GM12878 (cell line): ENCODE measurements around the gene PLXNA4. TPM values are rescaled to one million over a fixed set of nuclear protein-coding genes. Genes with fewer than 3 reads are reported as not detected.

Experiments used
- ATAC-seq: fragments of 200-7000 bp; cut with Tn5 transposase; 3 replicates; pipeline ENCODE4 v1.9.1; 2020; ENCODE audit warnings: mild to moderate bottlenecking, moderate library complexity
- BruUV-seq: library from RNA; stranded (reverse); fragments of 400-500 nt; replicated peaks from 2 replicates; lab custom pipeline; 2021; lab: Mats Ljungman, UMichigan
- CTCF ChIA-PET: fragments of 300-600 bp; sonication (Branson Sonifier 250); formaldehyde crosslinking; extraction: SDS; loops from one replicate; lab custom pipeline; 2021; ENCODE audit warnings: inconsistent platforms; lab: Yijun Ruan, JAX
- POLR2A ChIA-PET: fragments of 350-600 bp; formaldehyde crosslinking; extraction: SDS; loops from one replicate; lab custom pipeline; 2021; ENCODE audit warnings: inconsistent platforms; lab: Charles Lee
- RAD21 ChIA-PET: fragments of 300-600 bp; sonication (Branson Sonifier 250); formaldehyde crosslinking; loops from one replicate; lab custom pipeline; 2023; ENCODE audit warnings: antibody characterized with exemption; ENCODE audit not compliant: unreplicated experiment; lab: Charles Lee
- SMC1A ChIA-PET: fragments of 300-600 bp; sonication (Branson Sonifier 250); formaldehyde crosslinking; loops from one replicate; lab custom pipeline; 2023; ENCODE audit not compliant: unreplicated experiment, uncharacterized antibody; lab: Charles Lee
- DNase-seq: peaks from one replicate; pipeline ENCODE4 v3.0.0-alpha.2; 2011; ENCODE audit warnings: low read depth, low spot score
- FAIRE-seq: peaks from 3 replicates; lab custom pipeline; 2011; peaks lifted over from hg19 to GRCh38; lab: Jason Lieb, UNC
- H2AFZ ChIP-seq: 2 replicates; pipeline ENCODE4 v1.6.0; 2011; ENCODE audit warnings: low read depth, low read length, control low read depth; ENCODE audit not compliant: control insufficient read depth
- H3K27ac ChIP-seq: 2 replicates; pipeline ENCODE4 v1.5.1; 2011; ENCODE audit warnings: control low read depth; ENCODE audit not compliant: control insufficient read depth, insufficient read depth
- H3K27me3 ChIP-seq, 2 experiments: replicated peaks in 1 of 2; 2 replicates each; pipeline versions ENCODE4 v1.6.0 to v1.6.1; 2011; ENCODE audit warnings: low read length in 1 of 2; ENCODE audit not compliant: control insufficient read depth in 2 of 2, insufficient read depth in 2 of 2
- H3K36me3 ChIP-seq, 2 experiments: 2 replicates each; pipeline ENCODE4 v1.5.1; 2011; ENCODE audit warnings: low read length in 1 of 2; ENCODE audit not compliant: control insufficient read depth in 2 of 2, insufficient read depth in 2 of 2
- H3K4me1 ChIP-seq: 2 replicates; pipeline ENCODE4 v1.6.1; 2011; ENCODE audit warnings: mild to moderate bottlenecking, low read length, moderate library complexity, mixed read lengths; ENCODE audit not compliant: control insufficient read depth, insufficient read depth
- H3K4me2 ChIP-seq: 2 replicates; pipeline ENCODE4 v1.6.0; 2011; ENCODE audit warnings: control low read depth; ENCODE audit not compliant: control insufficient read depth, insufficient read depth
- H3K4me3 ChIP-seq: fragments of 200-600 bp; sonication (generic); 2 replicates; pipeline ENCODE4 v1.5.1; 2016
- H3K79me2 ChIP-seq: 2 replicates; pipeline ENCODE4 v1.6.0; 2011; ENCODE audit warnings: low read length; ENCODE audit not compliant: control insufficient read depth, insufficient read depth
- H3K9ac ChIP-seq: 2 replicates; pipeline ENCODE4 v1.8.0; 2011; ENCODE audit warnings: low read length, control low read depth, mixed read lengths; ENCODE audit not compliant: control insufficient read depth, insufficient read depth
- H3K9me3 ChIP-seq: replicated peaks from 3 replicates; pipeline ENCODE4 v1.5.1; 2011; ENCODE audit warnings: mild to moderate bottlenecking, low read length; ENCODE audit not compliant: control insufficient read depth, insufficient read depth
- H4K20me1 ChIP-seq: 2 replicates; pipeline ENCODE4 v1.6.0; 2011; ENCODE audit not compliant: control insufficient read depth, insufficient read depth
- BHLHE40 ChIP-seq, 2 experiments: fragments of 450-650 bp in 1 of 2; IDR thresholded peaks; 2 replicates each; pipeline ENCODE4 v1.6.1; 2011 to 2017; ENCODE audit warnings: low read depth in 2 of 2, borderline replicate concordance in 1 of 2, improper control_type of control experiment in 1 of 2, low read length in 1 of 2, mild to moderate bottlenecking in 1 of 2
- BRCA1 ChIP-seq: IDR thresholded peaks from 2 replicates; pipeline ENCODE4 v1.6.1; 2011; ENCODE audit warnings: low read depth, low read length, improper control_type of control experiment
- GATAD2B ChIP-seq: fragments of 450-650 bp; conservative IDR thresholded peaks from 2 replicates; pipeline ENCODE4 v1.6.1; 2017; ENCODE audit warnings: low read depth, mild to moderate bottlenecking, moderate library complexity
- HDAC6 ChIP-seq: fragments of 200-600 bp; sonication (generic); IDR thresholded peaks from one replicate; pipeline ENCODE4 v1.8.0; 2017; ENCODE audit warnings: antibody characterized with exemption; ENCODE audit not compliant: unreplicated experiment
- IRF4 ChIP-seq: IDR thresholded peaks from 2 replicates; pipeline ENCODE4 v1.6.1; 2011; ENCODE audit warnings: low read depth, low read length
- KLF5 ChIP-seq: fragments of 450-650 bp; IDR thresholded peaks from 2 replicates; pipeline ENCODE4 v1.6.1; 2014; ENCODE audit warnings: mild to moderate bottlenecking; ENCODE audit not compliant: partially characterized antibody
- NKRF ChIP-seq: fragments of 450-650 bp; conservative IDR thresholded peaks from 2 replicates; pipeline ENCODE4 v1.6.1; 2017; ENCODE audit warnings: mild to moderate bottlenecking, moderate library complexity
- PRDM15 ChIP-seq: fragments of 450-650 bp; formaldehyde crosslinking; IDR thresholded peaks from 2 replicates; pipeline ENCODE4 v1.4.0; 2020; ENCODE audit warnings: mild to moderate bottlenecking, moderate library complexity
- RAD21 ChIP-seq: IDR thresholded peaks from 2 replicates; pipeline ENCODE4 v1.6.1; 2011; ENCODE audit warnings: mild to moderate bottlenecking, low read depth, low read length, moderate library complexity; ENCODE audit not compliant: insufficient read depth
- WGBS: methylation state at CpG from one replicate; pipeline ENCODE4 v1.1.6; 2016; ENCODE audit warnings: low lambda C conversion rate; ENCODE audit not compliant: insufficient replicate concordance, insufficient coverage; ENCODE audit errors: missing lambda C conversion rate; 5-methylcytosine and 5-hydroxymethylcytosine counted together
- in situ Hi-C: fragments of 300-500 bp; cut with MboI; formaldehyde crosslinking; loops from 9 replicates; pipeline ENCODE4 v1.14.3; 2018; ENCODE audit warnings: mixed read lengths
- intact Hi-C: fragments of 100-400 bp; cut with micrococcal nuclease; formaldehyde crosslinking; loops from one replicate; pipeline ENCODE4 v1.14.2; 2022; ENCODE audit not compliant: unreplicated experiment
- polyA plus RNA-seq, 11 experiments: library from polyadenylated mRNA; depleted of rRNA in 4 of 11; unstranded in 6 of 11; stranded (reverse) in 5 of 11; fragments of >200 nt; fragmentation: Nextera tagmentation in 4 of 11; fragmentation: Illumina TruSeq in 1 of 11; extraction: Ambion mirVana in 4 of 11; extraction: Trizol in 1 of 11; gene quantifications; 1 replicate in 1 of 11; 2 replicates in 10 of 11; pipeline versions ENCODE4 v1.2.1 to v1.2.3, GENCODE V29; 2011 to 2016; ENCODE audit warnings: inconsistent platforms in 2 of 11, missing spikeins in 2 of 11, low read depth in 1 of 11
- total RNA-seq, 4 experiments: library from RNA; depleted of rRNA in 3 of 4; stranded (reverse); fragments of >200 nt in 3 of 4; fragmentation: Illumina TruSeq in 1 of 4; extraction: Trizol in 1 of 4; gene quantifications; 2 replicates each; pipeline versions ENCODE4 v1.2.1 to v1.2.3, GENCODE V29; 2013 to 2021

PLXNA4 gene
- total and polyA plus RNA-seq, 10 of the 15 experiments (the other 5 are each of a cell fraction or from before 2014, with no cell fraction given), result 0.03 TPM; not detected in 9

GRCh38 chr7:132572526-132572925 is 3.7 kb downstream of the PLXNA4 start (continued):
- TF ChIP-seq PRDM15 (CRISPR knock-in tag), result no peak
- TF ChIP-seq RAD21, result no peak
- TF ChIP-seq GATAD2B, result no peak
- TF ChIP-seq BHLHE40 (IDR thresholded peaks at IDR 0.05; ENCODE audit: borderline replicate concordance in 1 of 2, low read depth in 2 of 2, low read length in 1 of 2), result no peak
- no peak for TF ChIP-seq HDAC6
- no peak for TF ChIP-seq IRF4

GRCh38 chr7:132571970-132572369 is 4.3 kb downstream of the PLXNA4 start:
- H3K36me3 ChIP-seq, result no peaks in the 10 kb centered on the region
- H3K9me3 ChIP-seq, result no peaks in the 10 kb centered on the region
- DNase-seq (no peak), ATAC-seq (no peak)
- H3K4me2 ChIP-seq, result no peak overlapping the region
- in situ Hi-C loops, result loop anchor here (5.0 kb wide), 1 partner anchor 255 kb away; no protein-coding TSS in a partner anchor
- intact Hi-C loops, result no loop called here
- H3K27me3 ChIP-seq, result peaks cover 12 to 21% of the 10 kb centered on the region in 2 experiments
- TF ChIP-seq KLF5 (no peak), NKRF (no peak), BRCA1 (no peak)
- TF ChIP-seq, all 136 proteins: peak for 0
- ChIA-PET SMC1A (no interaction called here), CTCF (no interaction called here), POLR2A (no interaction called here), RAD21 (no interaction called here)
- H4K20me1 ChIP-seq, result no peaks in the 10 kb centered on the region
- no peak overlapping the region for H2AFZ ChIP-seq
- FAIRE-seq, result no peak
- WGBS, result 18% methylated on average over 2 of the region's 2 CpGs
- H3K27ac ChIP-seq, result no peak overlapping the region
- H3K9ac ChIP-seq, result no peak overlapping the region
- no peak overlapping the region for H3K4me3 ChIP-seq
- H3K79me2 ChIP-seq, result no peaks in the 10 kb centered on the region
- no peaks in the 10 kb centered on the region for H3K4me1 ChIP-seq
- BruUV-seq, result no TSS peak
